Skeletal muscle cell (primary cell): ENCODE data around the gene GPAT2.
"Not testable (repeated sequence)": the region's sequence is repeated elsewhere in the genome, so short reads cannot be mapped to it uniquely, and the experiment has no call there.

Experiments used
- DNase-seq: peaks from one replicate; pipeline ENCODE4 v3.0.0-alpha.2; 2010; ENCODE audit warnings: low read depth
- H3K4me3 ChIP-seq: 2 replicates; pipeline ENCODE4 v1.5.1; 2011; ENCODE audit warnings: low read depth, mild to moderate bottlenecking, control low read depth, low read length, moderate library complexity

The GPAT2 gene

DNA sequence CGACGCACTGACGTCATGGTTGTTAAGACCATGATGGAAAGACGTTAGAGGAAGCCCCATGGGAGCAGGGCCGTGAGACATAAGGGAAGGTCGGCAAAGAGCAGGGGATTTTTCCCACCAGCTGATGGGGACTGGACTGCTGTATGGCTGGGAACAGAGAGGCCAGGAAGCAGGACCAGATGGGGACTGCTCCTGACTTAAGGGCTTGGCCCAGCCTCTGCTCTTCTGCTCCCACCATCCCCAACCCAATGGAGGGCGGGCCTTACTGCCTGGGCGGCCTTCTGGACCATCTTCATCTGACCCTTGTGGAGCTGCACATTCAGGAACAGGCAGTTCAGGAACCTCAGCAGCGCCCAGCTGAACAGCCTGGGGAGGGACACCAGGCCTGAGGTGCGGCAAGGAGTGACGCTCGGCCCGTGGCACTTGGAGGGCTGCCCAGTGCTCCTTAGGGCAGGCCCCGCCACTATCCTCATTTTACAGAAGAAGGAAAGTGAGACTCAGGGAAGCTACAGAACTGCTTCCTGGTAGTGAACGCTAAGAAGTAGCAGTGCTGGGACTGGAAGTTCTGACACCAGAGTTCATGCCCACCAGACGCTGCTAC lies 6.9 kb downstream of the GPAT2 start:
- DNase-seq, H3K4me3 ChIP-seq: not testable (repeated sequence)

DNA sequence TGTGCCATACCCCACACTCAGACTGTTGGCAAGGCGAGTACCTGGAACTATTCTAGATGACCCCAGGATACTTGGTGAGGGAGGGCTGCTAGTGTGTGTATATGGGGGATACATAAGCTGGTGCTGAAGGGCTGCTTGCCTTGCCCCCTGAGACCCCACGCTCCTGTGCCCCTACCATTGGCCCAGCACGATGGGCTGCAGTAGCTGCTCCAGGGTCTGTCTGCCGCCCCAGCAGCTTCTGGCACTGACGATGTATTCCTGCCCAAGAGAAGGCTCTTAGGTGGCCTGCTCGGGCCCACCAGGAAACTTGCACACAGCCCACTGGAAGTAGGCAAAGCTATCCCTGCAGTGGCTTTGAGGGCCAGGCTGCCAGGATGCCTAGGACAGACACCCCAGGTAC lies 9.0 kb downstream of the GPAT2 start:
- DNase-seq, H3K4me3 ChIP-seq: not testable (repeated sequence)

- DNase-seq: no peak
- no peak overlapping the region for H3K4me3 ChIP-seq
Measured at GRCh38 chr2:96025194-96025492, 9.6 kb downstream of the GPAT2 start.

DNA sequence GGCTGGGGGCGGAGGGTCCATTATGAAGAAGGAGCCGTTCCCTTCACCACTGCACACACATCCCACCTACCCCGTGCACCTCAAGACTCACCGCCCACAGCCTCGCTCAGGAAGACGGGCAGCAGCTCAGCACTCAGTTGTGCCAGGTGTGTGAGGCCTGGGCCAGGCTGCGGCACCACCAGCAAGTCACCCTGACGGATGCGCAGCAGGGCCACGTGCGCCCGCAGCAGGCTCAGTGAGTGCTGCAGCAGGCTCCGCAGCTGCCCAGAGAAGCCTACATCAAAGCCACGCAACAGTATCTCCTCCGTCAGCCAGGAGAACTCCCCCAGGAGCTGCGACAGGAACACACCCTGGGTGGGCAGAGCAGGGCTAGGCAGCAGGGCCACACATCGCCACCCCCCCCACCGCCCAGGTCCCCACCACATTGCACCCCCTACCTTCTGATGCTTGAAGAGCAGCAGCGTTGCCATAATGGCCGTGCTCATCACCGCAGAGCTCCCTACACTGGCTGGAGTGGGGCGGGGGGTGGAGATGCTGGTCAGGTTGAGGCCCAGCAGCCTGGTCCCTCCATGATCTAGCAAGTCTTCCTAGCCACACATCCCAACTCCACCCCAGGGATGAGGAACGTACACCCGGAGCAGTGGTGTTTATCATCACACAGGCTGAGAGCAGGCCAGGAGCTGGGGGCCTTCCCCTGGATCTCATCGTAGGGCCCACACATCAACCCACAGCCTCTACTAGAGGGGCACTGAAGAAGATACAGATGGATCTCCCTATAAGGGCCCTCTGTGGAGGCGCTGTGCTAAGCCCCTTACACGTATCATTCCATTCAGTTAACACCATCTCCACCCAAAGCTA lies 10.2 kb downstream of the GPAT2 start:
- DNase-seq: no peak
- no peak overlapping the region for H3K4me3 ChIP-seq

GRCh38 chr2:96023701-96024100 lies 11.0 kb downstream of the GPAT2 start:
- not testable (repeated sequence) for DNase-seq, H3K4me3 ChIP-seq

- H3K4me3 ChIP-seq: not testable (repeated sequence)
- peak; percentile 34 for DNase-seq
Measured at GRCh38 chr2:96022701-96023447, 11.8 kb downstream of the GPAT2 start.

- not testable (repeated sequence) for DNase-seq, H3K4me3 ChIP-seq
Measured at GRCh38 chr2:96022126-96022525, 12.6 kb downstream of the GPAT2 start.

DNA sequence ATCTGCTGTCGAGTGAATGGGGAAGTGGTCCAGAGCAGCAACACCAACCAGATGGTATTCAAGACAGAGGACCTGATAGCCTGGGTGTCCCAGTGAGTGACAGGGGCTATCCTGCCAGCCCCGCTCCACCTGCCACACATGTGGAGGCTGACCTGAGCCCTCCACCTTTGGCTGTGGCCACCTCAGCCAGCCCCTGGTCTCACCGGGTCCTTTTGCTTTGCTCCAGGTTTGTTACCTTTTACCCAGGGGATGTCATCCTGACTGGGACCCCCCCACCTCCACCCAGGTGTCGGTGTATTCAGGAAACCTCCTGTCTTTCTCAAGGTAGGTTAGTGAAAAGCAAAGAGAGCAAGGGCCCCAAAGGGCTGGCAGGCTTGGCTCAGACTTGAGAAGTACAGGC lies 13.6 kb downstream of the GPAT2 start:
- H3K4me3 ChIP-seq, DNase-seq: not testable (repeated sequence)

DNA sequence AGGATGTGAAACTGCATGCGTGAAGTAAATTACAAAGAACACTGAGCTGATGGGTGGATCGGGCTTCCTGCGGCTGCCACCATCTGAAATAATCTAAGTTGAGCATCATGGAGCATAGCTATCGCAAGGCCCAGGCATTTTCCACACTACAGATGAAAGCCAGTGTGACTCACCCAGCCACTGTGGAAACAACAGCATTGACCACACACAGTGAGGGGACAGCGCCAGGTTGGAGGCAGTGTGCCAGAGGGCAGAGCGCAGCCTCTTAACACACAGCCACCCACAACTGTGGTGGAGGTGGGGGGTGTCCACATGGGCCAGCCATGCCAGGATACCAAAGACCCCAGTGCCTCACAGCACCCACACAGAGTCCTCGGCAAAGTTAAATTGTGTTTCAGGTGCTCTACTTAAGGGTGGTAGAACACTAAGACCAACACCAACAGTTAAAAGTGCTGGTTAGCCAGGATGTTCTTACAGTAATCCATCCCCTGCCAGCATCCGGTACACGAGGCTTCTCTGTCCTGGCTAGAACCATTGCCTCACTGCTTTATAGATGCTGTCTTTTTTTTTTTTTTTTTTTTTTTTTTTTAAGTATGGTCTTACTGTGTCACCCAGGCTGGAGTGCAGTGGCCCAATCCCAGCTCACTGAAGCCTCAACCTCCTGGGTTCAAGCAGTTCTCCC lies 14.7 kb downstream of the GPAT2 start:
- DNase-seq, H3K4me3 ChIP-seq: not testable (repeated sequence)

- not testable (repeated sequence) for H3K4me3 ChIP-seq, DNase-seq
Measured at GRCh38 chr2:96016321-96016720, 18.4 kb downstream of the GPAT2 start.

DNA sequence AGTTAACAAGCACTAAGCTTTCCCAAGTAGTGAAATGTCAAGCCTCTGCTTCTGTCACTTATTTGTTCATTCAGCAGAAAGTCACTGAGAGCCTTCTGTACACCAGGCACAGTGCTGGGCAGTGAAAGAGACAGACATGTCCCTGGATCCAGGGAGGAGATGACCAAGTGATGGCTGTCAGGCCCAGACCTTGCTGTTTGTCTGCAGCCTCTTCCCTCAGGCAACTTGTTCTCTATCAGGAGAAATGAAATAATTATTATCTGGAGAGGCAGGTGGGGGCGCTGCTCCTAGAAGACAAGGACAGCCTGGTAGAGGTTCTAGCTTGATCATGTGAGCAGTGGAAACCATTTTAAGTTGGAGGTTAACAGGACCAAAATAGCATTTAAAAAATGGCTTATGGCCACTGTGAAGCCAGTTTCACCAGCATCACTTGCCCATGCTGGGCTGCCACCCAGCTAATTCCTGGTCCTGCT lies 21.9 kb downstream of the GPAT2 start:
- DNase-seq, H3K4me3 ChIP-seq: not testable (repeated sequence)

GRCh38 chr2:96012086-96012791 lies 22.5 kb downstream of the GPAT2 start:
- H3K4me3 ChIP-seq, DNase-seq: not testable (repeated sequence)

- H3K4me3 ChIP-seq: peak overlapping the region; percentile 18
- not testable (repeated sequence) for DNase-seq
Measured at GRCh38 chr2:96011129-96011455, 23.6 kb downstream of the GPAT2 start.

DNA sequence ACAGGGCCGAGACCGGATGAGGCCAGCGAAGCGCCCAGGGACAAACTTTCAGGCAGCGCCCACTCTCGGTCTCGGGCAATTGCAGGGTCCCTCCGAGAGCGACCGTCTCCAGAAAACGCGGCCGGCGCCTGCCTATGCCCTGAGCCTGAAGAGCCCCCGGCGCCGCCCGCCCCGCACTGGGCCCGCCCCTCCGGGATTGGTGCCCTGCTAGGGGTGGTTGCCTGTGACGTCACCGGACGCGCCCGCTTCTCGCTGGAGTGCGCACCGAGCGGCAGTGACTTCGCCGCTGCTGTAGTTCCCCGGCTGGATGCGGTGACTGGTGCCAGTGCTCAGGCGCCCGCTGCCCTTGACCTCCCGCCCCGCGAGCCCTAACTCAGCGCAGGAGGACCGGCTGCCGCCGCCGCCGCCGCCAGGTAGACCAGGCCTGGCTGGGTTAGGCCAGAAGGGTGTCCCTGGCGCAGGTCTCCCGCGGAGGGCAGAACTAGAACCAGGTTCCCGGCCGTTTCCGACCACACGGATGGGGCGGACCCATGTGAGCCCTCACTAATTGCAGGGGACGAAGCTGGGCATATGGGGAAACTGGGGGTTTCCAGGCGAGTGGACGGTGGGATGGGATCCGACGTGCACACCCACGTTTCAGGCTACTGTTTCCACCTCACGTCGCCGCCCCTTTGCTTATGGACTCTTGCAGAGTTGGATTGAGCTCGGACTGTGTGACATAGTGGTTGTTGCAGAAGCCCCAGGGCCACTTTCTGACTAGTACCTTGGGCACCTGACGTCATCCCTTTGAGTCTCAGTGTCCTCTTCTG lies 24.2 kb downstream of the GPAT2 start:
- not testable (repeated sequence) for DNase-seq
- H3K4me3 ChIP-seq: peak overlapping the region; percentile 45

GRCh38 chr2:96009833-96010232 lies 24.9 kb downstream of the GPAT2 start:
- H3K4me3 ChIP-seq: peak overlapping the region; percentile 45
- DNase-seq: not testable (repeated sequence)

- H3K4me3 ChIP-seq, DNase-seq: not testable (repeated sequence)
Measured at GRCh38 chr2:96008051-96008450, 26.7 kb downstream of the GPAT2 start.

DNA sequence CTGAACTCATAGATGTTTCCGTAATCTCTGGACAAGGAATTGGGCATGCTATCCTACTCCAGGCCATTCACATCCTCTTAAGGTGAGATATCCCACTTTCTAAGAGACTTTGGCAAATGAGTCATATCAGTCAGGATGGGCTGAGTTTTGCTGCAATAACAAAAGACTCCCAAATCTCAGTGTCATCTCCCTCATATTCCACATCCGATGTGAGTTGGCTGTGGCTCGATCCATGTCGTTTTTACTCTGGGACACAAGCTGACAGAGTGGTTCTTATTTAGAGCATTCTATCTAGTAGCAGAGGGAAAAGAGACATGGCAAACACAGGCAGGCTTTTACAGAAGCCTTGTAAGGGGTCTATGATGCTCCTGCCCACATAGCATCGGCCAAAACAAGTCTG lies 28.5 kb downstream of the GPAT2 start:
- not testable (repeated sequence) for H3K4me3 ChIP-seq, DNase-seq

- DNase-seq: not testable (repeated sequence)
- peak overlapping the region; percentile 59 for H3K4me3 ChIP-seq
Measured at GRCh38 chr2:95992520-95993272, 42.0 kb downstream of the GPAT2 start.
